CD4-positive, CD25-positive, alpha-beta regulatory T cell (primary cell): Measurements from ENCODE around the gene SPAG6. TPM values are rescaled to one million over a fixed set of nuclear protein-coding genes. Genes with fewer than 3 reads are reported as not detected.
"Not testable (repeated sequence)": the region's sequence is repeated elsewhere in the genome, so short reads cannot be mapped to it uniquely, and the experiment has no call there.

Source experiments
- ATAC-seq, 2 donors: fragments of 150-1000 bp; cut with Tn5 transposase; one replicate each; pipeline ENCODE4 v1.10.0; 2021; ENCODE audit warnings: low read depth in 2 of 2, moderate number of reproducible peaks in 2 of 2, moderate library complexity in 1 of 2
- DNase-seq, 3 donors: peaks; one replicate each; pipeline versions ENCODE4 v3.0.0 to v3.0.0-alpha.2; 2012 to 2022; ENCODE audit warnings: mixed read lengths in 1 of 3
- H3K27ac ChIP-seq: one replicate; pipeline ENCODE4 v1.7.0; 2013; ENCODE audit warnings: mild to moderate bottlenecking, low read length; ENCODE audit not compliant: insufficient read depth, poor library complexity, severe bottlenecking
- H3K27me3 ChIP-seq: one replicate; pipeline ENCODE4 v1.7.0; 2013; ENCODE audit warnings: low read length; ENCODE audit not compliant: control insufficient read depth, insufficient read depth
- H3K36me3 ChIP-seq: one replicate; pipeline ENCODE4 v1.7.0; 2013; ENCODE audit warnings: mild to moderate bottlenecking, low read length, moderate library complexity; ENCODE audit not compliant: control insufficient read depth, insufficient read depth
- H3K4me1 ChIP-seq: 2 replicates; pipeline ENCODE4 v1.7.0; 2013; ENCODE audit warnings: mild to moderate bottlenecking, low read length; ENCODE audit not compliant: insufficient read depth, control insufficient read depth, poor library complexity, severe bottlenecking
- H3K4me3 ChIP-seq: one replicate; pipeline ENCODE4 v1.7.0; 2013; ENCODE audit warnings: low read depth, mild to moderate bottlenecking, low read length, moderate library complexity
- H3K9me3 ChIP-seq, 2 experiments: 1 replicate in 1 of 2; 2 replicates in 1 of 2; pipeline ENCODE4 v1.7.0; 2013; ENCODE audit warnings: low read length in 2 of 2, mild to moderate bottlenecking in 1 of 2, moderate library complexity in 1 of 2; ENCODE audit not compliant: control insufficient read depth in 2 of 2
- H3K27ac Mint-ChIP-seq, 3 donors: one replicate each; pipeline ENCODE4 v1.8.0; 2020 to 2022; ENCODE audit warnings: mild to moderate bottlenecking in 3 of 3, mixed read lengths in 3 of 3, moderate library complexity in 2 of 3
- H3K27me3 Mint-ChIP-seq: one replicate; pipeline ENCODE4 v1.8.0; 2022; ENCODE audit warnings: mild to moderate bottlenecking, mixed read lengths
- H3K36me3 Mint-ChIP-seq: one replicate; pipeline ENCODE4 v1.8.0; 2020; ENCODE audit warnings: mixed read lengths
- H3K4me1 Mint-ChIP-seq, 4 donors: one replicate each; pipeline ENCODE4 v1.8.0; 2020 to 2022; ENCODE audit warnings: mixed read lengths in 4 of 4, mild to moderate bottlenecking in 1 of 4
- H3K4me3 Mint-ChIP-seq, 4 donors: one replicate each; pipeline ENCODE4 v1.8.0; 2020 to 2022; ENCODE audit warnings: mild to moderate bottlenecking in 4 of 4, mixed read lengths in 4 of 4, moderate library complexity in 3 of 4
- H3K9me3 Mint-ChIP-seq, 7 donors: one replicate each; pipeline ENCODE4 v1.8.0; 2020 to 2022; ENCODE audit warnings: mixed read lengths in 7 of 7, mild to moderate bottlenecking in 3 of 7, moderate library complexity in 2 of 7
- polyA plus RNA-seq, 4 donors: library from polyadenylated mRNA; unstranded; fragments of 300-500 nt; fragmentation: Illumina TruSeq; gene quantifications; one replicate each; pipeline ENCODE4 v1.2.3, GENCODE V29; 2021
- total RNA-seq: library from RNA; stranded (reverse); gene quantifications from one replicate; pipeline ENCODE4 v1.2.3, GENCODE V29; 2022

The SPAG6 gene
- total RNA-seq, result not detected
- under 1 TPM in 2 of 4 donors, not detected in 2; 0.15 to 0.18 TPM for polyA plus RNA-seq

DNA sequence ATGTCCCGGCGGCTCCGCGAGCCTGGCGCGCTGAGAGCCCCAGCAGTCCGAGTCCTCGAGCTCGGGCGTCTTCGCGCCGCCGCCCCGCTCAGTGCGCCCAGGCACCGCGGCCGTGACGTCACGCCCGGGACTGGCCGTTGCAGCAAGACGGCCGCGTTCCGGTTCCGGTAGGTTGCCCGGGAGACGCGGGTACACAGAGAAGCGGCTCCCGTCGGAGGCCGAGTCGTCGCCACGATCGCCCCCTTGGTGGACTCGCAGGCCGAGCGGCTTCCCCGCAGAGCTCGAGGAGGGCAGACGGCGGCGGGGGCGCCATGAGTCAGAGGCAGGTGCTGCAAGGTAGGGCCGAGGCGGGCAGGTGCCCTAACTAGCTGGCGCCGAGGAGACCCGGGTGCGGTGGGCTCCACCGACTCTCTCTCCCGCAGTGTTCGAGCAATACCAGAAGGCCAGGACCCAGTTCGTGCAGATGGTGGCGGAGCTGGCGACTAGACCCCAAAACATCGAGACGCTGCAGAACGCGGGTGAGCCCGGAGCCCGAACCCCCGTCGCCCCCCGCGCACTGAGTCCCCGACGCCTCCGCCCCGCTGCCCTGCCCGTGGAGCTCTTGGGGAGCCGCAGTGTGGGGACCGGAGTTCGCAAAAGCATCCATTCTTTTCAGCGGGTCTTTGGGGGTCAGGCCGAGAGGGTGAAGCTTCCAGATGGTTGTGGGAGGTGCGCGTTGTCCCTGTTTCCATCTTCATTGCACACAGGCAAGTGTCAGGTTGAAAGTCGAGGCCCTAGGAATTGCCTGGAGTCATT is at the start of gene SPAG6:
Gene SPAG6, plus strand, starts transcription at position 196 of the 795 bp plus-strand sequence. Its CDS starts 116 bp downstream, at position 312.
- DNase-seq (peak in 2 of 3 donors; percentile 39 to 68), ATAC-seq (no peak)
- no peak within 1 kb of the TSS for H3K27ac ChIP-seq
- Mint-ChIP-seq H3K27ac (peak within 1 kb of the TSS in 2 of 3 donors; percentile 73 to 84), H3K36me3 (no peaks in the 10 kb centered on the region), H3K4me3 (peak within 1 kb of the TSS; percentile 22 to 79 (median 56)), H3K4me1 (peaks cover 5 to 25% (median 10%) of the 10 kb centered on the region in 4 donors), H3K9me3 (peaks cover 0 to 11% (median 4%) of the 10 kb centered on the region in 7 donors), H3K27me3 (peaks cover 78% of the 10 kb centered on the region)
- no peaks in the 10 kb centered on the region for H3K36me3 ChIP-seq
- peaks cover 18% of the 10 kb centered on the region for H3K4me1 ChIP-seq
- peaks cover 55% of the 10 kb centered on the region for H3K27me3 ChIP-seq
- H3K4me3 ChIP-seq, result no peak within 1 kb of the TSS
- peaks cover 4 to 13% of the 10 kb centered on the region in 2 experiments for H3K9me3 ChIP-seq

DNA sequence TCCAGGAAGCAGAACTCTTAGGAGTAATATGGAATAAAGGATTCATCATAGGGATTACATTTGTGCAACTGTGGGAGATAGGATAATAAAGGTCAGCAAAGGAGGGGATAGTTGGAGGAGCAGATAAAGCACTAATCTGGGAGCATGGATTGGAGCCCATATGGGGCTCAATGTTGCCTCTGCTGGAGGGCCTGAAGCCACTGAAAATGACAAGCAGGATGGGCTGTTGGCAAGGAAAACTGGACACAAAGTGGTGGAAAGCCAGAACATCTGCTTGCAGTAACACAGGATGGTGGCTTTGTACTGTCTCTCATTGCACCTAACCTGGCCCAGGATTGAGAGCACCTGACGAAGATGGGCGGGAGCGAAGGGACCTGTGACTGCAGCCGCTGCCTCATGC is 44.1 kb upstream of the SPAG6 start:
- no peaks in the 10 kb centered on the region for H3K36me3 ChIP-seq
- peak overlapping the region in 1 of 3 donors; percentile 48 for H3K27ac Mint-ChIP-seq
- peaks cover 30% of the 10 kb centered on the region for H3K27me3 Mint-ChIP-seq
- H3K9me3 ChIP-seq, result no peaks in the 10 kb centered on the region
- no peak overlapping the region for H3K4me3 ChIP-seq
- no peaks in the 10 kb centered on the region for H3K4me1 Mint-ChIP-seq
- H3K9me3 Mint-ChIP-seq, result peaks cover 0 to 5% (median 0%) of the 10 kb centered on the region in 7 donors
- no peaks in the 10 kb centered on the region for H3K4me1 ChIP-seq
- H3K4me3 Mint-ChIP-seq, result no peak overlapping the region
- DNase-seq (no peak), ATAC-seq (no peak)
- peaks cover 4% of the 10 kb centered on the region for H3K27me3 ChIP-seq
- H3K36me3 Mint-ChIP-seq, result no peaks in the 10 kb centered on the region
- no peak overlapping the region for H3K27ac ChIP-seq

DNA sequence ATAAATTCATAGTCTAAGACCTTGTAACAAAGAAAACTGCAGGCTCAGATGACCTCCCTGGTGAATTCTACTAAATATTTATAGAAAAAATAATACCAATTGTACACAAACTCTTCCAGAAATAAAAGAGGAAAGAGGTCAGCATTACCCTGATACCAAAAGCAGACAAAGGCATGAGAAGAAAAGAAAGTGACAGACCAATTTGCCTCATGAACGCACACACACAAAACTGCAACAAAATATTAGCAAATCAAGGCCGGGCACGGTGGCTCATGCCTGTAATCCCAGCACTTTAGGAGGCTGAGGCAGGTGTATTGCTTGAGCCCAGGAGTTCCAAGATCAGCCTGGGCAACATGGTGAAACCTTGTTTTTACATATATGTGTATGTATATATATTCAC is 41.8 kb upstream of the SPAG6 start:
- Histone ChIP-seq H3K4me1 (no peaks in the 10 kb centered on the region), H3K36me3 (no peaks in the 10 kb centered on the region), H3K4me3 (no peak overlapping the region), H3K27me3 (peaks cover 4% of the 10 kb centered on the region), H3K9me3 (no peaks in the 10 kb centered on the region), H3K27ac (no peak overlapping the region)
- Mint-ChIP-seq H3K9me3 (peaks cover 0 to 5% (median 0%) of the 10 kb centered on the region in 7 donors), H3K4me1 (no peaks in the 10 kb centered on the region), H3K36me3 (no peaks in the 10 kb centered on the region), H3K4me3 (no peak overlapping the region), H3K27me3 (peaks cover 13% of the 10 kb centered on the region), H3K27ac (no peak overlapping the region)
- DNase-seq (no peak), ATAC-seq (no peak)

DNA sequence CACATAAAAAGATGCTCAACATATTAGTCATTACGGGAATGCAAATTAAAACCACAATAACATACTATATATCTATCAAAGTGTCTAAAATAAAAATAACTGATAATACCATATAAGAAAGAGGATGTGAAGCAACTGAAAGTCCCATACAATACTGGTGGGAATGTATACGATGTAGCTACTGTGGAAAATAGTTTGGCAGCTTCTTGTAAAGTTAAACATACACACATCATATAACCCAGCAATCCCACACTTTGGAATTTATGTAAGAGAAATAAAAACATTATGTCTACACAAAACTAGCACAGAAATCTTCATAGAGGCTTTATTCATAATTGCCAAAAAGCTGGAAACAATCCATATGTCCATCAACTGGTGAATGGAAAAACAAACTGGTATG is 39.6 kb upstream of the SPAG6 start:
- Histone ChIP-seq H3K4me1 (no peaks in the 10 kb centered on the region), H3K27ac (no peak overlapping the region), H3K36me3 (no peaks in the 10 kb centered on the region), H3K9me3 (no peaks in the 10 kb centered on the region), H3K4me3 (no peak overlapping the region), H3K27me3 (peaks cover 3% of the 10 kb centered on the region)
- DNase-seq, result no peak
- no peaks in the 10 kb centered on the region for H3K4me1 Mint-ChIP-seq
- H3K4me3 Mint-ChIP-seq, result no peak overlapping the region
- no peaks in the 10 kb centered on the region for H3K36me3 Mint-ChIP-seq
- H3K27me3 Mint-ChIP-seq, result peaks cover 2% of the 10 kb centered on the region
- H3K27ac Mint-ChIP-seq, result no peak overlapping the region
- H3K9me3 Mint-ChIP-seq, result peaks cover 0 to 5% (median 0%) of the 10 kb centered on the region in 7 donors
- ATAC-seq, result no peak

DNA sequence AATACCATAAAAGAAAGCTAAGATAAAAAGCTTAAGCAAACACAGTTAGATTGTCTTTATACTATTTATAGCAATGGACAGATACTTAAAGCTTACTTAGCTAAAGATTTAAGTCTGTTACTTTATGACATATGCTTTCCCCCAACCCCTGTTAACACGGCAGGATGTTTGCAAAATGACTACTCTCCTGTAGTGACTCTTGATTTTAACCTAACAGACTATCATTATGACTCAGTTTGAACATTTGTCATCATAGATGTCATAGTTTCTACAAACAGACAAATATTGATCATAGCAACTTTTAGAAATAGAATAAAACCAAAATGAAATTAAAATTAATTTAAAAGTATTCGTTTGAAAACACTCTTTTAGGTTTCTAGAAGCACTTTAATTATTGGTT is 36.9 kb upstream of the SPAG6 start:
- Histone ChIP-seq H3K4me1 (no peaks in the 10 kb centered on the region), H3K27ac (no peak overlapping the region), H3K36me3 (no peaks in the 10 kb centered on the region), H3K9me3 (no peaks in the 10 kb centered on the region), H3K27me3 (peaks cover 3% of the 10 kb centered on the region), H3K4me3 (no peak overlapping the region)
- Mint-ChIP-seq H3K4me1 (no peaks in the 10 kb centered on the region), H3K27ac (no peak overlapping the region), H3K36me3 (no peaks in the 10 kb centered on the region), H3K9me3 (peaks cover 0 to 5% (median 0%) of the 10 kb centered on the region in 7 donors), H3K27me3 (peaks cover 7% of the 10 kb centered on the region), H3K4me3 (no peak overlapping the region)
- DNase-seq (peak; percentile 7 to 82 (median 31)), ATAC-seq (peak; percentile 55 to 58)

DNA sequence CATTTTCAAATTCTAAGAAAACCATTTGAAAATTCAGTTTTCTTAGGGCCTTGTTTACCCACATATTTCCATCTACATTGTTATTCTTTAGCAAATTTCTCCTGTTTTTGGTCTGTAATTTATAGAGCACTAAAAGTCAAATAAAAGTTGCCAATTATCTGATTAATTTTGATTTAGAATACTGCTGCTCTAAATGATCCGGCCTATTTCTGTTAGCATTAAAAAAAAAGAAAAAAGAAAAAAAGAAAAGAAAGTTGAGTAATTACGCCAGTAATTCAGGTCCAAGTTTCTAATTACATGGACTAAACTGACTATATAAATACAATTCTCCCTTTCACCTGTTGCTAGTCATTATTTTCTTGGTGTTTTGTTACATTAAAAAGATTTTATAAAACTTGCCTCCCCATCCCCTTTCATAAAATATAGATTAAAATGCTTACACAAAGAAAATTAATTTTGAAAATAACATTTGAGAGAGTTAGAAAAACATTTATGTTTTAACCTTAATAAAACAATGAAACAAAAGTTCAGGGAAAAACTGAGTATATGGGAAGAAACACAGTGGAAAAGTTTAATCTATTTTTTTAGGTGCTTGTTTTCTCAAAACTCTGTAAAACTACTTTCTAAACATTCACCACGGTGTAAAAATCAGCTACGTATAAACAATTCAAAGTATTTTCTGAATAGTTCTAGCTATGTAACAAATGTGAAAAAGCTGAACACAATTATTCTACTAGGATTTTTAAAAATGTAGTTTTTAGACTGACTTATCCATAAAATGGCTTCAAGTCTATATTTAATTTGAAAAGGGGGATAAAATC is 35.9 kb upstream of the SPAG6 start:
- Mint-ChIP-seq H3K4me1 (no peaks in the 10 kb centered on the region), H3K27me3 (peaks cover 7% of the 10 kb centered on the region), H3K9me3 (no peaks in the 10 kb centered on the region), H3K27ac (no peak overlapping the region), H3K4me3 (no peak overlapping the region), H3K36me3 (no peaks in the 10 kb centered on the region)
- Histone ChIP-seq H3K27me3 (no peaks in the 10 kb centered on the region), H3K9me3 (no peaks in the 10 kb centered on the region), H3K4me3 (no peak overlapping the region), H3K27ac (no peak overlapping the region), H3K4me1 (no peaks in the 10 kb centered on the region), H3K36me3 (no peaks in the 10 kb centered on the region)
- ATAC-seq (no peak), DNase-seq (no peak)

DNA sequence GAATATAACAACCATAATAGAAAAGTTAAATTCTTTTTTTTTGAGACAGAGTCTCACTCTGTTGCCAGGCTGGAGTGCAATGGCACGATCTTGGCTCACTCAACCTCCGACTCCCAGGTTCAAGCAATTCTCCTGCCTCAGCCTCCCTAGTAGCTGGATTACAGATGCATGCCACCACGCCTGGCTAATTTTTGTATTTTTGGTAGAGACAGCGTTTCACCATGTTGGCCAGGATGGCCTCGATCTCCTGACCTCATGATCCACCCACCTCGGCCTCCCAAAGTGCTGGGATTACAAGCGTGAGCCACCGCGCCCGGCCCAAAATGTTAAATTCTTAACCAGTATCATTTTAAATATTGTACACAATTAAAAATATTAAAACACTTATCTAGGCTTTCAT is 35.3 kb upstream of the SPAG6 start:
- not testable (repeated sequence) for H3K4me3 ChIP-seq, H3K27ac ChIP-seq, H3K9me3 ChIP-seq, H3K27me3 ChIP-seq, H3K27ac Mint-ChIP-seq, H3K36me3 Mint-ChIP-seq, H3K4me1 ChIP-seq, DNase-seq, H3K4me1 Mint-ChIP-seq, ATAC-seq, H3K36me3 ChIP-seq, H3K9me3 Mint-ChIP-seq, H3K4me3 Mint-ChIP-seq
- H3K27me3 Mint-ChIP-seq, result peaks cover 10% of the 10 kb centered on the region
